Stimulated activated CD8-positive, alpha-beta memory T cell treated with anti-CD3 and anti-CD28 coated beads, Interleukin-4, amount 100 ng/mL, for 24 hours (primary cell): ENCODE data around the gene CASP5.

ENCODE experiments used
- DNase-seq: peaks from one replicate; pipeline ENCODE4 v3.0.0-alpha.2; 2020; ENCODE audit warnings: low read depth

Gene CASP5

DNA sequence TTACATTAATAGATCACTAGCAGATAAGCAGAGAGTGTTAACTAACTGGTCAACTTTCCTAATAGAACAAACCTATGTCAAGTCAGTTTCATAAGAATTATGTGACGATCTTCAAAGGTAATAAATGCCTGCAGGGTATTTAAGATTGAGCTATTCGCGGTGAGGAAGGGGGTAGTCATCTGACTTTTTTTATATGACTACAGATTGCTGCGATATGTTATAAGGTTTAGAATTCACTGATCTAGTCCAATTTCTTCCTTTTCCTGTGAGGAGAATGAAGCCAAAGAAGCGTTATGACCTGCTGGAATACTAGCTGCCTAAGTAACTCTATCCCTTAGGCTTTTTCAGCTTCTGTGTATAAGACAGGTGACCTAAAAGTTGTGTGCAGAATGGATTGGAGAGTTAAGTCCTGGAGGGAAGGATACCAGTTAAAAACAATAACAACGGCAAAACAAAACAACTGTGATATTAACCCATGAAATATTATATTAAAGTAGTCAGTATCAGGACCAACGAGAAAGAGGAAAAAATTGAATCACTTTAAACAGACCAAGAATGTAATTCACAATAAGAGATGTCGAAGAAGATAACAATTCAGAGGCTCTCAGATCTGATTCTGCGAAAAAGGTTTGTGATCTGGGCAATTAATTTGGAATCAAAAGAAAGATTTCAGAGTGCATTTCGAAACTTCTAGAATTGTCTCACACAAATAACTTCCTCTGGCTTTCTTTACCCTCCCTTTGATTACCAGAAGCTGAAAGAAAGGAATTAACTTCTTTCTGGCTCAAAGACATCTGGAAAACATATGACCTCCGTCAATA, 55.2 kb downstream of the CASP5 start:
- no peak for DNase-seq

GRCh38 chr11:104965735-104966134, 57.2 kb downstream of the CASP5 start:
- DNase-seq: no peak

DNA sequence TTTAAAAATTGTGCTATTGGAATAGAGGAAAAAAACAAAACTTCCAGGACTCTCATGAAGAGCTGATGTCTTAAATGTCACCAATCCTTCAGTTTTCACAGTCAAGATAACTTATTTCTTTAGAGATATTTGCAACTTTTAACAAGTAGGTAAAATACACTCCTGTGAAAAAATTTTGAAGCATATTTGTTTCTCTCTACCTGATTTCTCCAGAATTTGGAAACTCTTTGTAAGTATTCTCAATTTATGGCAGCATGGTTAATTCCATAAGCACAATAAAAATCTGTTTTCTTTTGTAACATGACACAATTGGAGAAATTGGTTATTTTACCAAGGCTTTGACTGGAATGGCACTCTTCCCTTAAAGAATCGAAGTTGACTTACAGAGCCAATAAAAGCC, 58.7 kb downstream of the CASP5 start:
- DNase-seq: no peak

DNA sequence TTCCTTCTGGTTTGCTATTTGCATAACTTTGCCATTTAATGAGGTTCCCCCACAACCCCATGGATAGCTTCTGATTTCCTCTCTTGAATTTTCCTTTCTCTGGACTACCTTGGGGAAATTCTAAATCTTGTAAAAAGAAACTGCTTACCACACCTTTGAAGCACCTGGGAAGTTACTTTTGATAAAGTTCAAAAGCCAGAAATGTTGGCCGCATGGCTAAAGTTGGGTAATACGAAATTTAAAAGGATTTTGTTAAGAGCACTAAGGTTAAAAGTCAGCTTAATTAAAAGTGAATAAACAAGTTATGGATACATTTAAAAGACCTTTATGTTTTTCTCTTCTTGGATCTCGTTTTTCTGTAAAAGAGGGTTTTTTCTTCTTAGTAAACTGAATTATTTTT, 60.1 kb downstream of the CASP5 start:
- no peak for DNase-seq

DNA sequence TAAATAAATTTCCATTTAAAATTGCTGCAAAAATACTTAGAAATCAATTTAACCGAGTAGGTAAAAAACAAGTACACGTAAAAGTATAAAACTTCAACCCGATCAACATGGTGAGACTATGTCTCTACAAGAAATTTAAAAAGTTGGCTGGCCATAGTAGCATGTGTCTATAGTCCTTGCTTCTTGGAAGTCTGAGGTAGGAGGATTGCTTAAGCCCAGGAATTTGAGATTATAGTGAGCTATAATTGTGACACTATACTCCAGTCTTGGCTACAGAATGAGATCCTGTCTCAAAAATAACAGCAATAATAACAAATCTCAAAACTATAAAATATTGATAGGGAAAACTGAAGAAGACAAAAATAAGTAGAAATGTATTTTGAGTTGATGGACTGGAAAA, 65.7 kb downstream of the CASP5 start:
- no peak for DNase-seq

GRCh38 chr11:104956528-104956927, 66.4 kb downstream of the CASP5 start:
- no peak for DNase-seq

GRCh38 chr11:104946907-104947306, 76.1 kb downstream of the CASP5 start:
- DNase-seq: no peak
